ENCODE measurements around the gene KCNN1. TPM values are rescaled to one million over a fixed set of nuclear protein-coding genes. Genes with fewer than 3 reads are reported as not detected.
A peak's percentile ranks its signal among the peaks of the same experiment; 100 is the strongest.

Gene KCNN1
- total and polyA plus RNA-seq, 12 donors, result 0.16 to 2.5 (median 0.62) TPM; not detected in 2

- TF ChIP-seq CTCF (IDR thresholded peaks at IDR 0.05) (no peak), POLR2A (IDR thresholded peaks at IDR 0.05) (no peak)
- 26 to 30% (median 28%) methylated on average over 38 to 49 of the region's 49 CpGs for WGBS, 4 donors
- Histone ChIP-seq H3K4me1 (replicated peaks in 1 of 2) (peaks cover 0 to 41% of the 10 kb centered on the region in 2 donors), H3K9me3 (replicated peaks in 1 of 3) (no peaks in the 10 kb centered on the region), H3K27me3 (peaks cover 40% of the 10 kb centered on the region), H3K27ac (no peak overlapping the region), H3K36me3 (replicated peaks in 1 of 2) (no peaks in the 10 kb centered on the region), H3K4me3 (no peak overlapping the region)
- intact Hi-C loops (cut with DNase I), result loop anchor here in 1 of 2 donors (10.0 kb wide), 1 partner anchor 116 kb away; no protein-coding TSS in a partner anchor
- DNase-seq, result no peak
These were observed 17.7 kb upstream of the KCNN1 start for GRCh38 chr19:17948931-17949930.

GRCh38 chr19:17949956-17950309 is 17.0 kb upstream of the KCNN1 start:
- H3K27ac ChIP-seq, result no peak overlapping the region
- no peaks in the 10 kb centered on the region for H3K36me3 ChIP-seq (replicated peaks in 1 of 2)
- TF ChIP-seq CTCF (IDR thresholded peaks at IDR 0.05) (no peak), POLR2A (IDR thresholded peaks at IDR 0.05) (no peak)
- intact Hi-C loops (cut with DNase I), result loop anchor here in 1 of 2 donors (10.0 kb wide), 1 partner anchor 115 kb away; no protein-coding TSS in a partner anchor
- no peak overlapping the region for H3K4me3 ChIP-seq
- H3K9me3 ChIP-seq (replicated peaks in 1 of 3), result no peaks in the 10 kb centered on the region
- no peak for DNase-seq
- 21 to 27% (median 26%) methylated on average over 8 to 11 of the region's 11 CpGs for WGBS, 4 donors
- H3K4me1 ChIP-seq (replicated peaks in 1 of 2), result peaks cover 0 to 41% of the 10 kb centered on the region in 2 donors
- H3K27me3 ChIP-seq, result peaks cover 44% of the 10 kb centered on the region

- intact Hi-C loops (cut with DNase I), result no loop called here
- Histone ChIP-seq H3K9me3 (replicated peaks in 1 of 3) (no peaks in the 10 kb centered on the region), H3K4me3 (no peak overlapping the region), H3K36me3 (replicated peaks in 1 of 2) (no peaks in the 10 kb centered on the region), H3K27me3 (peaks cover 44% of the 10 kb centered on the region), H3K27ac (no peak overlapping the region), H3K4me1 (replicated peaks in 1 of 2) (peaks cover 0 to 41% of the 10 kb centered on the region in 2 donors)
- WGBS, 4 donors, result 3 to 5% (median 4%) methylated on average over 33 to 48 of the region's 48 CpGs
- DNase-seq, result peak in 1 of 7 donors; percentile 39
- TF ChIP-seq POLR2A (IDR thresholded peaks at IDR 0.05) (no peak), CTCF (IDR thresholded peaks at IDR 0.05) (no peak)
These were observed 16.4 kb upstream of the KCNN1 start for GRCh38 chr19:17950310-17951156.
